Astrocyte (in vitro differentiated cells and primary cell): ENCODE measurements around the gene CDKAL1. TPM values are rescaled to one million over a fixed set of nuclear protein-coding genes. Genes with fewer than 3 reads are reported as not detected.

Experiments used
- DNase-seq: peaks from one replicate; pipeline ENCODE4 v3.0.0-alpha.2; 2010; ENCODE audit warnings: low read depth
- FAIRE-seq: peaks from 2 replicates; lab custom pipeline; 2011; peaks lifted over from hg19 to GRCh38; lab: Jason Lieb, UNC
- H2AFZ ChIP-seq: 2 replicates; pipeline ENCODE4 v1.6.0; 2012; ENCODE audit warnings: low read depth, low read length, inconsistent platforms
- H3K27ac ChIP-seq: 2 replicates; pipeline ENCODE4 v1.5.1; 2011; ENCODE audit warnings: low read depth, low read length, inconsistent platforms
- H3K27me3 ChIP-seq: 2 replicates; pipeline ENCODE4 v1.6.0; 2011; ENCODE audit warnings: low read length, inconsistent platforms; ENCODE audit not compliant: insufficient read depth
- H3K36me3 ChIP-seq: 2 replicates; pipeline ENCODE4 v1.5.1; 2011; ENCODE audit warnings: low read length, inconsistent platforms; ENCODE audit not compliant: insufficient read depth
- H3K4me1 ChIP-seq: 2 replicates; pipeline ENCODE4 v1.5.1; 2011; ENCODE audit warnings: low read length, inconsistent platforms; ENCODE audit not compliant: insufficient read depth
- H3K4me2 ChIP-seq: 2 replicates; pipeline ENCODE4 v1.6.0; 2012; ENCODE audit warnings: low read length, inconsistent platforms
- H3K4me3 ChIP-seq: 2 replicates; pipeline ENCODE4 v1.5.1; 2011; ENCODE audit warnings: low read depth, mild to moderate bottlenecking, low read length, inconsistent platforms; ENCODE audit not compliant: insufficient read depth
- H3K79me2 ChIP-seq: 2 replicates; pipeline ENCODE4 v1.6.0; 2012; ENCODE audit warnings: mild to moderate bottlenecking, low read length, inconsistent platforms; ENCODE audit not compliant: insufficient read depth
- H3K9ac ChIP-seq: 2 replicates; pipeline ENCODE4 v1.6.0; 2012; ENCODE audit warnings: mild to moderate bottlenecking, low read length, inconsistent platforms
- H3K9me3 ChIP-seq: 2 replicates; pipeline ENCODE4 v1.5.1; 2012; ENCODE audit warnings: low read depth, mild to moderate bottlenecking, low read length, inconsistent platforms; ENCODE audit not compliant: insufficient read depth
- H4K20me1 ChIP-seq: 2 replicates; pipeline ENCODE4 v1.6.0; 2012; ENCODE audit warnings: low read length, inconsistent platforms; ENCODE audit not compliant: insufficient read depth
- H3K27ac Mint-ChIP-seq: one replicate; pipeline ENCODE4 v1.8.0; 2021; ENCODE audit warnings: mild to moderate bottlenecking, mixed read lengths; ENCODE audit not compliant: unreplicated experiment
- H3K27me3 Mint-ChIP-seq: one replicate; pipeline ENCODE4 v1.8.0; 2021; ENCODE audit warnings: low read depth, mixed read lengths; ENCODE audit not compliant: unreplicated experiment
- H3K36me3 Mint-ChIP-seq: one replicate; pipeline ENCODE4 v1.8.0; 2021; ENCODE audit warnings: low read depth, mixed read lengths; ENCODE audit not compliant: unreplicated experiment
- H3K4me1 Mint-ChIP-seq: one replicate; pipeline ENCODE4 v1.8.0; 2021; ENCODE audit warnings: low read depth, mixed read lengths; ENCODE audit not compliant: unreplicated experiment
- H3K4me3 Mint-ChIP-seq: one replicate; pipeline ENCODE4 v1.8.0; 2021; ENCODE audit warnings: mild to moderate bottlenecking, moderate library complexity, mixed read lengths; ENCODE audit not compliant: unreplicated experiment
- H3K9me3 Mint-ChIP-seq: one replicate; pipeline ENCODE4 v1.8.0; 2021; ENCODE audit warnings: mild to moderate bottlenecking, mixed read lengths; ENCODE audit not compliant: unreplicated experiment
- EZH2 ChIP-seq: IDR thresholded peaks from 2 replicates; pipeline ENCODE4 v1.6.1; 2012; ENCODE audit warnings: mild to moderate bottlenecking, low read length, inconsistent platforms; ENCODE audit not compliant: insufficient read depth
- total RNA-seq: library from RNA; stranded (reverse); gene quantifications from 2 replicates; pipeline ENCODE4 v1.2.1, GENCODE V29; 2021
- TF ChIP-seq, protein P1 (sequence below): IDR thresholded peaks from 2 replicates; pipeline ENCODE4 v1.5.1; 2011; ENCODE audit warnings: low read depth, mild to moderate bottlenecking, inconsistent platforms, low read length, moderate library complexity; ENCODE audit not compliant: insufficient read depth

Gene CDKAL1
- total RNA-seq, 1 donor from 2014 or later = 13.7 TPM

DNA sequence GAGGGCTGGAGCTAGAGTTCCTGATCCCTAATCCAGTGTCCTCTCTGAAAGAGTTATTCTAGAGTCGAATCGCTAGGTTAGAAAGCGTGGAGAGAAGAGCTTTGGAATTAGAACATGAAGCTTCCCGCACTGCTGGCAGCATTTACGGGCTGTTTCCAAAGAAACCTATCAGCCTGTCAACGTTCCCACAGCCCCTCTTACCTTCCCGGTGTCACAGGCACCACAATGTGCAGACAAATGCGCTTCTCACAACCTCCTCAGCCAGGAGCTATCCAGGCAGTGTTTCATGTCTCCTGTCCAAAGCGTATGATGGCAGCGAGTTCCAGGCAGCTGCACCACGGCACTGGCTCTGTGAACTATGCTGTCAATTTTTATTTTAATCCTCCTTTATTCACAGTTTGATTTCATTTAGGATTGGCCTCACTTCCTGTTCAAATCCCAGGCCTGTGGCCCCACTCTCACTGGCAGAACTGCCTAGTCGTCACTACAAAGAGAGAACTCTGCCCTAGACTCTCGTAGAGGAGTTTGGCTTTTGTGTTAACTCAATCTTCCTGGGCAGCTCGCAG, 736.5 kb downstream of the CDKAL1 start:
- H3K9me3 Mint-ChIP-seq = peaks cover 2% of the 10 kb centered on the region
- H3K27ac ChIP-seq = no peak overlapping the region
- H3K9ac ChIP-seq = no peak overlapping the region
- peaks cover 2% of the 10 kb centered on the region for H3K4me1 ChIP-seq
- H3K4me2 ChIP-seq = no peak overlapping the region
- H3K27ac Mint-ChIP-seq = no peak overlapping the region
- DNase-seq = no peak
- TF ChIP-seq EZH2 = no peak
- TF ChIP-seq, protein P1, sequence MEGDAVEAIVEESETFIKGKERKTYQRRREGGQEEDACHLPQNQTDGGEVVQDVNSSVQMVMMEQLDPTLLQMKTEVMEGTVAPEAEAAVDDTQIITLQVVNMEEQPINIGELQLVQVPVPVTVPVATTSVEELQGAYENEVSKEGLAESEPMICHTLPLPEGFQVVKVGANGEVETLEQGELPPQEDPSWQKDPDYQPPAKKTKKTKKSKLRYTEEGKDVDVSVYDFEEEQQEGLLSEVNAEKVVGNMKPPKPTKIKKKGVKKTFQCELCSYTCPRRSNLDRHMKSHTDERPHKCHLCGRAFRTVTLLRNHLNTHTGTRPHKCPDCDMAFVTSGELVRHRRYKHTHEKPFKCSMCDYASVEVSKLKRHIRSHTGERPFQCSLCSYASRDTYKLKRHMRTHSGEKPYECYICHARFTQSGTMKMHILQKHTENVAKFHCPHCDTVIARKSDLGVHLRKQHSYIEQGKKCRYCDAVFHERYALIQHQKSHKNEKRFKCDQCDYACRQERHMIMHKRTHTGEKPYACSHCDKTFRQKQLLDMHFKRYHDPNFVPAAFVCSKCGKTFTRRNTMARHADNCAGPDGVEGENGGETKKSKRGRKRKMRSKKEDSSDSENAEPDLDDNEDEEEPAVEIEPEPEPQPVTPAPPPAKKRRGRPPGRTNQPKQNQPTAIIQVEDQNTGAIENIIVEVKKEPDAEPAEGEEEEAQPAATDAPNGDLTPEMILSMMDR = no peak
- FAIRE-seq = no peak
- H3K79me2 ChIP-seq = no peaks in the 10 kb centered on the region
- H3K4me3 Mint-ChIP-seq = no peak overlapping the region
- peaks cover 4% of the 10 kb centered on the region for H3K9me3 ChIP-seq
- H3K27me3 ChIP-seq = no peaks in the 10 kb centered on the region
- no peaks in the 10 kb centered on the region for H3K4me1 Mint-ChIP-seq
- no peaks in the 10 kb centered on the region for H3K27me3 Mint-ChIP-seq
- no peak overlapping the region for H2AFZ ChIP-seq
- no peaks in the 10 kb centered on the region for H4K20me1 ChIP-seq
- H3K4me3 ChIP-seq = no peak overlapping the region
- H3K36me3 Mint-ChIP-seq = no peaks in the 10 kb centered on the region
- no peaks in the 10 kb centered on the region for H3K36me3 ChIP-seq

DNA sequence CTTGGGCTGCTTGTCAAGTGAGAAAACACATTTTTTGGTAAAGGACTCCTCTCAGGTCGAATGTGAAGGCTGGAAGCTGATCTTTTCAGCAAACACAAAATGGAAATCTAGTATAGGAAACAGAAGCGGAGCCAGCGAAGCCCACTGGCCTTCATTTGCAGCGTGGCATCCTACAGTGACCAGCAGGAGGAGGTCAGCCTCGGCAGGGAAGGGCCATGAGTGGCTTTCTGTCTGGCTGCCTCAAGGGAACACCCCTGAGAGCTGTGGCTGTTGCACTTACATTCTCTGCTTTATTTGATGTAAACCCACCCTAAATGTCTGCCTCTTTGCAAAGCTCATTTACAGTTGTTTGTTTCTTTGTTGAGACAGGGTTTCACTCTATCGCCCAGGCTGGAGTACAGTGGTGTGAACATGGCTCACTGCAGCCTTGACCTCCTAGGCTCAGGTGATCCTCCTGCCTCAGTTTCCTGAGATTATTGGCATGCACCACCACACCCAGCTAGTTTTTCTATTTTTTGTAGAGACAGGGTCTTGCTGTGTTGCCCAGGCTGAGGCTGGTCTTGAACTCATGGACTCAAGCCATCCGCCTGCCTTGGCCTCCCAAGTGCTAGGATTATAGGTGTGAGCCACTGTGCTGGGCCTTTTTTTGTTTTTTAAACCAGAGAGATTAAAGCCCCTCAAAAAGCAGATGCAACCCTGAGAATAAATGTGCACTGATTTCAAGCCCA, 737.3 kb downstream of the CDKAL1 start:
- H3K4me1 ChIP-seq = no peaks in the 10 kb centered on the region
- DNase-seq = no peak
- H3K27ac Mint-ChIP-seq = no peak overlapping the region

More for the DNA sequence above, 737.3 kb downstream of the CDKAL1 start:
- no peak overlapping the region for H3K4me3 Mint-ChIP-seq
- H3K9ac ChIP-seq = no peak overlapping the region
- TF ChIP-seq, protein P1 = no peak
- no peaks in the 10 kb centered on the region for H3K4me1 Mint-ChIP-seq
- no peak overlapping the region for H2AFZ ChIP-seq
- H3K36me3 ChIP-seq = no peaks in the 10 kb centered on the region
- H3K79me2 ChIP-seq = no peaks in the 10 kb centered on the region
- no peaks in the 10 kb centered on the region for H3K27me3 ChIP-seq
- H3K27ac ChIP-seq = no peak overlapping the region
- no peaks in the 10 kb centered on the region for H3K36me3 Mint-ChIP-seq
- H3K4me3 ChIP-seq = no peak overlapping the region
- no peak overlapping the region for H3K4me2 ChIP-seq
- peaks cover 2% of the 10 kb centered on the region for H3K9me3 Mint-ChIP-seq
- H3K9me3 ChIP-seq = peaks cover 4% of the 10 kb centered on the region
- no peaks in the 10 kb centered on the region for H3K27me3 Mint-ChIP-seq
- no peaks in the 10 kb centered on the region for H4K20me1 ChIP-seq
- FAIRE-seq = no peak
